ENCODE results near the gene TRPV3. TPM values are rescaled to one million over a fixed set of nuclear protein-coding genes. Genes with fewer than 3 reads are reported as not detected.
A peak's percentile ranks its signal among the peaks of the same experiment; 100 is the strongest.

Gene TRPV3
- total and polyA plus RNA-seq, 2 of the 13 experiments (the other 11 are each of a cell fraction or from before 2014, with no cell fraction given), result 0.90 to 1.0 TPM

DNA sequence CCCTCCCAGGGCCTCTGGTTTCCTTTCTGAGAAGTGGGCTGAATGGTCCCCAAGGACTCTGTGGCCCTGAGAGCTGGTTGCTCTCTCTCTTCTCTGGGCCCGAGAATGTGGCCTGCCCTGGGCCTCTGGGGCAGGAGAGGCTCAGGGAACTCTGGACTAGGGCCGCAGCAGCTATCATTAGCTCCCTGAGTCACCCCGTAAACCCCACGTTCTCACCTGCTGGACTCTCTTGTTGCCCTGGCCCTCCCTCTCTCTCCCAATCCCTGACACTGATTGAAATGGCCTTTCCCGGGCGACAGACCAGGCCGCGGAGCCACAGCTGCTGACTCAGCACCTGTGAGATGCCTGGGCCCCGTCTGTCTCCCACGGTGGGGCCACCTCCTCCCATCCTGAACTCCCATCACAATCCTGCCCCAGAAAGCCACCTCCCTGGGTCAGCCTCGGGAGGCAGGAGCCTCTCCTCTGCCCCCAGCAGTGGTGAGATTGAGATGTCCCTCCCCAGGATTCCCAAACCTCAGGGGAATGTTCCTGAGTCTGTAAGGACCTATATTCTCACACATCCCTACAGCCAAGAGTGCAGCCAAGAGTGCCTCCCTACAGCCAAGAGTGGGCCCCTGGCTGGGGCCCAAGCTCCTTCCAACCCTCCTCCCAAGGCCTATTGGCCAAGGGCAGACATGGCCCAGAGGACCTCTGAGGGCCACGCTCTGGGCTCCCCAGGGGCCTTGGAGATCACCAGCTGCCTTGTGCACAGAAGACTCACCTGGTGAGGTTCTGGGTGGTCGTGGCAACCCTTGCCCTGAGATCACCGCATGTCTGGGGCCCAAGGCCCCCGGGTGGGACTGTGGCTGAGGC lies 470 bp downstream of the TRPV3 start:
- no peak for FAIRE-seq
- Histone ChIP-seq H3K36me3 (replicated peaks in 1 of 2; ENCODE audit: control insufficient read depth in 1 of 2, insufficient read depth in 2 of 2, low read length in 2 of 2) (no peaks in the 10 kb centered on the region), H3K9me3 (ENCODE audit: low read length) (no peaks in the 10 kb centered on the region), H2AFZ (ENCODE audit: low read length) (no peak overlapping the region), H3K27ac (ENCODE audit: extremely low read length, insufficient read depth, low read length) (no peak overlapping the region), H4K20me1 (ENCODE audit: insufficient read depth, low read length) (no peaks in the 10 kb centered on the region), H3K9ac (ENCODE audit: insufficient read depth, low read depth, low read length) (no peak overlapping the region), H3K27me3 (ENCODE audit: control insufficient read depth in 1 of 2, insufficient read depth in 2 of 2, low read length in 2 of 2) (peaks cover 6 to 29% of the 10 kb centered on the region in 2 experiments; a peak in 4 of 5 replicates), H3K4me1 (ENCODE audit: insufficient read depth, low read length) (peaks cover 27% of the 10 kb centered on the region), H3K4me2 (ENCODE audit: low read depth, low read length) (no peak overlapping the region; the same call in 1 of the 2 replicates), H3K79me2 (ENCODE audit: insufficient read depth, low read length) (no peaks in the 10 kb centered on the region), H3K4me3 (replicated peaks in 1 of 3; ENCODE audit: insufficient read depth in 1 of 3, low read depth in 2 of 3, low read length in 3 of 3) (peak overlapping the region in 1 of 3 experiments; percentile 50; a peak in 1 of 6 replicates)
- ChIA-PET POLR2A (interaction anchor here (1.6 kb wide), 1 partner anchor 27 kb away, joined by 6 read pairs; no protein-coding TSS in a partner anchor), CTCF (ENCODE audit: low intra/inter-chr PET ratio, low total read pairs) (no interaction called here)
- no peak for ATAC-seq
- TF ChIP-seq ZNF263 (CRISPR knock-in tag; IDR thresholded peaks at IDR 0.05) (no peak), ZNF350 (CRISPR knock-in tag; IDR thresholded peaks at IDR 0.05; ENCODE audit: borderline replicate concordance, low read depth) (no peak), MAFG (CRISPR knock-in tag; IDR thresholded peaks at IDR 0.05) (peak; percentile 73; the same call in 1 of the 2 replicates), MAFF (IDR thresholded peaks at IDR 0.05; ENCODE audit: low read depth, low read length) (peak; percentile 97), ZNF629 (CRISPR knock-in tag; conservative IDR thresholded peaks at IDR 0.05) (0 out of 2 replicates have a peak, but pooled peaks have one; percentile 31), MAFK (conservative IDR thresholded peaks at IDR 0.05 in 1 of 2, IDR thresholded peaks at IDR 0.05 in 1 of 2; ENCODE audit: low read length in 2 of 2) (peak; percentile 98 to 99), NCOA2 (CRISPR knock-in tag; IDR thresholded peaks at IDR 0.05) (no peak), ZBTB46 (CRISPR knock-in tag; IDR thresholded peaks at IDR 0.05; ENCODE audit: borderline replicate concordance) (no peak)
- no peak for DNase-seq (ENCODE audit: low spot score)
- intact Hi-C loops (cut with micrococcal nuclease; ENCODE audit: unreplicated experiment), result no loop called here
- 8% methylated on average over 9 of the region's 15 CpGs for WGBS (ENCODE audit: low lambda C conversion rate)
- in situ Hi-C loops (cut with HindIII; ENCODE audit: extremely low pct_ligation_motif_present, low pct_unique_long_range_greater_than_20kb), result no loop called here
- BruUV-seq (replicated peaks), result no TSS peak
